Endodermal cell (in vitro differentiated cells): ENCODE data around the gene TBX15. TPM values are rescaled to one million over a fixed set of nuclear protein-coding genes. Genes with fewer than 3 reads are reported as not detected.

Experiments
- DNase-seq: peaks from one replicate; pipeline ENCODE4 v3.0.0-alpha.2; 2017
- H3K27ac ChIP-seq: 2 replicates; pipeline ENCODE4 v1.5.1; 2013; ENCODE audit warnings: mild to moderate bottlenecking, low read depth, low read length, moderate library complexity
- H3K27me3 ChIP-seq: 2 replicates; pipeline ENCODE4 v1.6.1; 2013; ENCODE audit warnings: mild to moderate bottlenecking, low read length, moderate library complexity; ENCODE audit not compliant: insufficient read depth, control insufficient read depth, poor library complexity, severe bottlenecking
- H3K36me3 ChIP-seq: 2 replicates; pipeline ENCODE4 v1.7.0; 2013; ENCODE audit warnings: mild to moderate bottlenecking, low read length, moderate library complexity; ENCODE audit not compliant: control insufficient read depth, insufficient read depth
- H3K4me1 ChIP-seq: one replicate; pipeline ENCODE4 v1.7.0; 2013; ENCODE audit warnings: low read length; ENCODE audit not compliant: control insufficient read depth, insufficient read depth
- H3K4me3 ChIP-seq: 2 replicates; pipeline ENCODE4 v1.5.1; 2013; ENCODE audit warnings: mild to moderate bottlenecking, low read length, moderate library complexity
- H3K9ac ChIP-seq: 2 replicates; pipeline ENCODE4 v1.6.1; 2013; ENCODE audit warnings: mild to moderate bottlenecking, low read length, moderate library complexity; ENCODE audit not compliant: poor library complexity, severe bottlenecking; ENCODE audit errors: extremely low read depth
- H3K9me3 ChIP-seq: 2 replicates; pipeline ENCODE4 v1.6.1; 2013; ENCODE audit warnings: mild to moderate bottlenecking, low read length, moderate library complexity; ENCODE audit not compliant: control insufficient read depth
- H3K27ac Mint-ChIP-seq: 2 replicates; pipeline ENCODE4 v1.8.0; 2020; ENCODE audit warnings: mixed read lengths
- H3K27me3 Mint-ChIP-seq: 2 replicates; pipeline ENCODE4 v1.8.0; 2021; ENCODE audit warnings: mild to moderate bottlenecking, mixed read lengths; ENCODE audit not compliant: insufficient read depth
- H3K36me3 Mint-ChIP-seq: 2 replicates; pipeline ENCODE4 v1.8.0; 2020; ENCODE audit warnings: low read depth, mixed read lengths
- H3K4me1 Mint-ChIP-seq: 2 replicates; pipeline ENCODE4 v1.8.0; 2020; ENCODE audit warnings: mixed read lengths
- H3K4me3 Mint-ChIP-seq: 2 replicates; pipeline ENCODE4 v1.8.0; 2020; ENCODE audit warnings: mild to moderate bottlenecking, moderate library complexity, mixed read lengths
- H3K9me3 Mint-ChIP-seq: 2 replicates; pipeline ENCODE4 v1.8.0; 2020; ENCODE audit warnings: mild to moderate bottlenecking, mixed read lengths
- WGBS, 2 experiments: methylation state at CpG; one replicate each; pipeline versions ENCODE4 v1.1.5 to v1.1.7; 2013; ENCODE audit warnings: missing lambda C conversion rate in 2 of 2, mixed read lengths in 1 of 2; ENCODE audit not compliant: insufficient coverage in 1 of 2, insufficient read length in 1 of 2; 5-methylcytosine and 5-hydroxymethylcytosine counted together
- total RNA-seq, 2 donors: library from RNA; stranded (reverse); fragmentation: NEBNext Ultra II Directional in 1 of 2; extraction: Animal tissue kit (Norgen Biotek cat#: 25700) in 1 of 2; gene quantifications; 2 replicates in 1 of 2; 3 replicates in 1 of 2; pipeline ENCODE4 v1.2.1, GENCODE V29; 2021
- TF ChIP-seq, protein P1 (sequence below): fragments of 200-600 bp; sonication (generic); conservative IDR thresholded peaks from 2 replicates; pipeline ENCODE4 v1.5.0; 2021; ENCODE audit warnings: antibody characterized with exemption, mild to moderate bottlenecking

The TBX15 gene
- total RNA-seq, 2 donors from 2014 or later = 0.09 TPM; not detected in 1

DNA sequence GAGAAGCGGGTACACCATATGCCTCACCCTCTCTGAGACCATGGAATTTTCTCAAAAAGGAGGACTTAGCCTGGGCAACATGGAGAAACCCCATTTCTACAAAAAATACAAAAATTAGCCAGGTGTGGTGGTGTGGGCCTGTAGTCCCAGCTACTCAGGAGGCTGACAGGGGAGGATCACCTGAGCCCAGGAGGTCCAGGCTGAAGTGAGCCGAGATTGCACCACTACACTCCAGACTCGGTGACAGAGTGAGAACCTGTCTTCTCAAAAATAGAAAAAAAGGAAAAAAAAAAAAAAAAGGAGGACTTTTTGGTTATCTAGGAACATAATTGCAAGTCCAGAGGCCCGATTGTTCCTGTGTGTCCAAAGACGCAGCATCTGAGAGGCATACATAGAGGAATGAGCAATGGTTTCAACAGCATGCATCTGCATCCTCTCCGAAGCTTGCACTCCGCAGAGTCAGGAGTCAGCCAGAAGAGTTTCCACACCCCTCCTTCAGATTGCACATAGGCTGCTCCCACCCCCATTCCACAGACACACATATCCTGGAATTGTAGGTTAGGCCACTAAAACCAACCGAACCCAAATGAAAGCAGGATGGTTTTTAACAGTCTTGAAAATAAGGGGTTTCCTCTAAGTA is 2.5 kb upstream of the TBX15 start:
- peaks cover 3% of the 10 kb centered on the region for H3K9me3 Mint-ChIP-seq
- H3K36me3 Mint-ChIP-seq = no peaks in the 10 kb centered on the region
- H3K27ac ChIP-seq = no peak overlapping the region
- no peak for DNase-seq
- no peaks in the 10 kb centered on the region for H3K36me3 ChIP-seq
- no peak overlapping the region for H3K4me3 ChIP-seq
- peaks cover 100% of the 10 kb centered on the region for H3K27me3 Mint-ChIP-seq
- WGBS, 2 experiments = 85 to 91% methylated on average over 6 to 8 of the region's 8 CpGs
- no peak overlapping the region for H3K27ac Mint-ChIP-seq
- peaks cover 8% of the 10 kb centered on the region for H3K4me1 ChIP-seq
- peaks cover 5% of the 10 kb centered on the region for H3K9me3 ChIP-seq
- H3K4me3 Mint-ChIP-seq = no peak overlapping the region
- TF ChIP-seq, protein P1, sequence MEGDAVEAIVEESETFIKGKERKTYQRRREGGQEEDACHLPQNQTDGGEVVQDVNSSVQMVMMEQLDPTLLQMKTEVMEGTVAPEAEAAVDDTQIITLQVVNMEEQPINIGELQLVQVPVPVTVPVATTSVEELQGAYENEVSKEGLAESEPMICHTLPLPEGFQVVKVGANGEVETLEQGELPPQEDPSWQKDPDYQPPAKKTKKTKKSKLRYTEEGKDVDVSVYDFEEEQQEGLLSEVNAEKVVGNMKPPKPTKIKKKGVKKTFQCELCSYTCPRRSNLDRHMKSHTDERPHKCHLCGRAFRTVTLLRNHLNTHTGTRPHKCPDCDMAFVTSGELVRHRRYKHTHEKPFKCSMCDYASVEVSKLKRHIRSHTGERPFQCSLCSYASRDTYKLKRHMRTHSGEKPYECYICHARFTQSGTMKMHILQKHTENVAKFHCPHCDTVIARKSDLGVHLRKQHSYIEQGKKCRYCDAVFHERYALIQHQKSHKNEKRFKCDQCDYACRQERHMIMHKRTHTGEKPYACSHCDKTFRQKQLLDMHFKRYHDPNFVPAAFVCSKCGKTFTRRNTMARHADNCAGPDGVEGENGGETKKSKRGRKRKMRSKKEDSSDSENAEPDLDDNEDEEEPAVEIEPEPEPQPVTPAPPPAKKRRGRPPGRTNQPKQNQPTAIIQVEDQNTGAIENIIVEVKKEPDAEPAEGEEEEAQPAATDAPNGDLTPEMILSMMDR = no peak
- no peak overlapping the region for H3K9ac ChIP-seq
- peaks cover 27% of the 10 kb centered on the region for H3K4me1 Mint-ChIP-seq
- H3K27me3 ChIP-seq = peaks cover 100% of the 10 kb centered on the region

DNA sequence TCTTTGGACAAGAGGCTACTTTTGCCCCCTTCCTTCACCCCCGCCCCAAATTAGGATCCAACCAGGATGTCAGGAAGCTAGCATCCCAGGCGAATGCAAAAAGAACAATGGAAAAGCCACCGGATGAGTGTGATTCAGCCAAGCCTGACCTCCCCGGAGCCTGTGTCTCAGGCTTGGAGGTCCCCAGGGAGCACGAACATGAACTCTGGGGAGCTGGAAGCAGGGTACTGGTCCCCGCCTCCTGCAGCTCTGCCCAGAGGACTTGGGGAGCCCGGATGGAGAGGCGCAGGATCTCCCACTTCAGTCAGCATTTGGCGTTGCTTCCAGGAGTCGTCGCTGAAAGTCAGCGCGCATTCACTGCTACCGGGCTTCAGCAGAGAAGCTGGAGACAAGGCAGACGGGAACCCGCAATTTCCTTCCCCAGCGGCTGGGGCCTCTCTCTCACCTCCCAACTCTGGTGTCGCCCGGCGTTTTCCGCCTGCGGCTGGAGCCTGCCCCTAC is 1.8 kb upstream of the TBX15 start:
- TF ChIP-seq, protein P1 = no peak
- no peak overlapping the region for H3K27ac ChIP-seq
- Mint-ChIP-seq H3K36me3 (no peaks in the 10 kb centered on the region), H3K4me1 (peaks cover 33% of the 10 kb centered on the region), H3K27ac (no peak overlapping the region), H3K4me3 (peak overlapping the region; percentile 48), H3K27me3 (peaks cover 100% of the 10 kb centered on the region), H3K9me3 (peaks cover 3% of the 10 kb centered on the region)
- DNase-seq = peak; percentile 82
- no peak overlapping the region for H3K4me3 ChIP-seq
- 34 to 44% methylated on average over 11 to 22 of the region's 22 CpGs for WGBS, 2 experiments
- peaks cover 100% of the 10 kb centered on the region for H3K27me3 ChIP-seq
- peaks cover 5% of the 10 kb centered on the region for H3K9me3 ChIP-seq
- H3K9ac ChIP-seq = no peak overlapping the region
- H3K36me3 ChIP-seq = no peaks in the 10 kb centered on the region
- H3K4me1 ChIP-seq = peaks cover 8% of the 10 kb centered on the region

DNA sequence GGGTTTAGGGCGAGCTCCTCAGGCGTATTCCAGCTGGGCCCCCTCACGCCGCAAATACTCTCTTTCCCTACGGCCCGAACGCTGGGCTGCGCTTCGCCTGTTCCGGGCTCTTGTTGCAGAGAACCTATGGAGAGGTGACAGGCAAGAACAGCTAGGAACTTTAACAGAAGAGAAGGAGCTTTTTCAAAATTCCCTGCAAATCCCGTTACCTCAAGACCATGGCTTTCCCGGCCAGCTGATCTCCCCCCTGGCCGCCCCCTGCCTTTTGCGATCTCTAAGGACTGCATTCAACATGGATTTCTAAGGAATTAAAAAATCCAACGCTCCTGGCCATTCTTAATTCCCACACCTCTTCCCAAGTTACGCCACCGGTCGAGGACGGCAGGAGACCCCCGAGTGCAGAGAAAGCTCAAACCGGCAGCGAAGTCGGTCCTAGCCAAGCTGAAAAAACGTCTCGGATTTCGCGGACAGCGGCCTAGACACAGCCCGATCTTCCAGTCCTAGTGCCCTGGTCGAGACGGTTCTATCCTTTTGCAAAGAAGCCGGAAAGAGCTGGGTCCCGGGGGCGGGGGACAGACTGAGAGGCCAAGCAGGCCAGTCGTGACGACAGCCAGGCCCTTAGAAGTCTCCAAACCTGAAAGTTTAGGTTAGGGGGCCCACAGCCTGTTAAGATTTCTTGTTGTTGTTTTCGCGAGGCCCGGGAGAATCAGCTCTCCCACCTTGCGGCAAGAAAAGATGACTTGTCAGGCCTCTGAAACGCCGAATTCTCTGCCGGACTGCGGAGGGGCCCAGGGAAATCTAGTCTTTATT is 1.1 kb upstream of the TBX15 start:
- no peaks in the 10 kb centered on the region for H3K36me3 Mint-ChIP-seq
- H3K9me3 Mint-ChIP-seq = peaks cover 3% of the 10 kb centered on the region
- TF ChIP-seq, protein P1 = no peak
- Histone ChIP-seq H3K4me3 (no peak overlapping the region), H3K27ac (no peak overlapping the region), H3K9ac (no peak overlapping the region), H3K4me1 (peaks cover 8% of the 10 kb centered on the region), H3K36me3 (no peaks in the 10 kb centered on the region), H3K9me3 (peaks cover 5% of the 10 kb centered on the region), H3K27me3 (peaks cover 100% of the 10 kb centered on the region)
- H3K4me3 Mint-ChIP-seq = peak overlapping the region; percentile 48
- DNase-seq = peak; percentile 85
- peaks cover 36% of the 10 kb centered on the region for H3K4me1 Mint-ChIP-seq
- H3K27ac Mint-ChIP-seq = no peak overlapping the region
- WGBS, 2 experiments = 15 to 16% methylated on average over 25 to 44 of the region's 44 CpGs
- peaks cover 100% of the 10 kb centered on the region for H3K27me3 Mint-ChIP-seq
